Measurements from ENCODE around the gene UBE2F. TPM values are rescaled to one million over a fixed set of nuclear protein-coding genes. Genes with fewer than 3 reads are reported as not detected.

Gene UBE2F
- total and polyA plus RNA-seq, 9 of the 15 experiments (the other 6 are each of a cell fraction or from before 2014, with no cell fraction given) = 18.1 to 88.1 (median 53.0) TPM

- TF ChIP-seq GTF3C2 (IDR thresholded peaks at IDR 0.05; ENCODE audit: borderline replicate concordance, extremely low read depth, insufficient read length) (no peak), KDM5B (IDR thresholded peaks at IDR 0.05; ENCODE audit: insufficient replicate concordance, low read depth, low read length) (no peak), ZNF740 (CRISPR knock-in tag; IDR thresholded peaks at IDR 0.05) (no peak), ZNF740 (tag; IDR thresholded peaks at IDR 0.05) (no peak), ZNF436 (CRISPR knock-in tag; IDR thresholded peaks at IDR 0.05) (no peak), MXI1 (IDR thresholded peaks at IDR 0.05; ENCODE audit: low read depth, low read length) (peak; percentile 88), E2F4 (CRISPR knock-in tag; IDR thresholded peaks at IDR 0.05; ENCODE audit: low read depth) (no peak), CHD4 (IDR thresholded peaks at IDR 0.05; ENCODE audit: insufficient read depth, insufficient replicate concordance, low read depth, low read length, poor library complexity, severe bottlenecking) (no peak), ZNF592 (IDR thresholded peaks at IDR 0.05) (no peak), JUNB (CRISPR knock-in tag; conservative IDR thresholded peaks at IDR 0.05) (no peak), ZNF655 (CRISPR knock-in tag; IDR thresholded peaks at IDR 0.05) (no peak), HNRNPK (IDR thresholded peaks at IDR 0.05; ENCODE audit: low read depth, low read length, poor library complexity, severe bottlenecking) (no peak), E2F5 (CRISPR knock-in tag; IDR thresholded peaks at IDR 0.05) (no peak)
Observed at GRCh38 chr2:237966565-237967462, at the start of gene UBE2F (continued).

Data from K562 (cell line).